ENCODE data around the gene CD40. TPM values are rescaled to one million over a fixed set of nuclear protein-coding genes. Genes with fewer than 3 reads are reported as not detected.

The CD40 gene
- total and polyA plus RNA-seq, 2 of the 4 experiments (the other 2 are of a cell fraction): 0.36 to 0.92 TPM

GRCh38 chr20:46167080-46167479 lies 49.0 kb downstream of the CD40 start:
- no peak overlapping the region for H2BK20ac ChIP-seq (ENCODE audit: low read depth, low read length)
- no TSS peak for BruUV-seq (replicated peaks)

More at GRCh38 chr20:46167080-46167479, 49.0 kb downstream of the CD40 start:
- Histone ChIP-seq H3K14ac (replicated peaks; ENCODE audit: low read depth, low read length) (no peak overlapping the region), H2AFZ (replicated peaks; ENCODE audit: low read length, poor library complexity) (no peak overlapping the region), H4K5ac (ENCODE audit: low read depth, low read length) (no peak overlapping the region), H3K23ac (ENCODE audit: low read depth, low read length) (no peak overlapping the region), H3K27me3 (ENCODE audit: control insufficient read depth, insufficient read depth, low read length) (peaks cover 11% of the 10 kb centered on the region), H2BK15ac (ENCODE audit: low read depth, low read length) (no peak overlapping the region), H3K9me3 (ENCODE audit: control insufficient read depth, insufficient read depth, low read length) (no peaks in the 10 kb centered on the region), H4K91ac (ENCODE audit: insufficient read depth, low read depth, low read length) (no peak overlapping the region), H2AK9ac (replicated peaks; ENCODE audit: low read depth, low read length, poor library complexity) (no peak overlapping the region), H3K27ac (ENCODE audit: insufficient read depth, low read length) (no peak overlapping the region), H2BK120ac (ENCODE audit: low read depth, low read length) (no peak overlapping the region), H4K8ac (ENCODE audit: low read depth in 2 of 2, low read length in 2 of 2) (no peak overlapping the region), H3K4ac (ENCODE audit: low read depth, low read length) (no peak overlapping the region), H2BK5ac (ENCODE audit: low read depth, low read length, poor library complexity, severe bottlenecking) (no peak overlapping the region), H4K20me1 (ENCODE audit: insufficient read depth, low read length) (no peaks in the 10 kb centered on the region), H3K9ac (ENCODE audit: low read depth, low read length) (no peak overlapping the region), H3K56ac (ENCODE audit: extremely low read depth, insufficient read depth, low read length) (no peak overlapping the region), H3K4me2 (ENCODE audit: low read depth, low read length) (no peak overlapping the region), H3K18ac (ENCODE audit: low read depth, low read length) (no peak overlapping the region), H2AK5ac (ENCODE audit: low read depth, low read length) (no peak overlapping the region), H3K36me3 (ENCODE audit: control insufficient read depth, insufficient read depth, low read length) (no peaks in the 10 kb centered on the region), H3K4me3 (ENCODE audit: insufficient read depth, low read depth, low read length) (no peak overlapping the region), H3K4me1 (ENCODE audit: control insufficient read depth, insufficient read depth, low read length) (no peaks in the 10 kb centered on the region), H3K9me1 (ENCODE audit: insufficient read depth, low read length) (0 out of 2 replicates have a peak, but pooled peaks cover 2% of the 10 kb centered on the region), H3K79me1 (ENCODE audit: low read depth in 1 of 2, low read length in 2 of 2) (no peaks in the 10 kb centered on the region)
- in situ Hi-C loops (cut with MboI; ENCODE audit: low sequenced_read_pairs): no loop called here
- intact Hi-C loops (cut with micrococcal nuclease): no loop called here
- DNase-seq: no peak
- dilution Hi-C loops (cut with HindIII; ENCODE audit: low sequenced_read_pairs, unreplicated experiment): no loop called here
- POLR2A ChIA-PET (ENCODE audit: unreplicated experiment): no interaction called here
- no peak for ATAC-seq (ENCODE audit: low read depth)
- TF ChIP-seq USF2 (IDR thresholded peaks at IDR 0.05; ENCODE audit: low read depth, low read length): no peak
- TF ChIP-seq RAD21 (IDR thresholded peaks at IDR 0.05; ENCODE audit: low read length): no peak
- TF ChIP-seq FOS (IDR thresholded peaks at IDR 0.05; ENCODE audit: low read depth, low read length): no peak
- TF ChIP-seq, protein P1, sequence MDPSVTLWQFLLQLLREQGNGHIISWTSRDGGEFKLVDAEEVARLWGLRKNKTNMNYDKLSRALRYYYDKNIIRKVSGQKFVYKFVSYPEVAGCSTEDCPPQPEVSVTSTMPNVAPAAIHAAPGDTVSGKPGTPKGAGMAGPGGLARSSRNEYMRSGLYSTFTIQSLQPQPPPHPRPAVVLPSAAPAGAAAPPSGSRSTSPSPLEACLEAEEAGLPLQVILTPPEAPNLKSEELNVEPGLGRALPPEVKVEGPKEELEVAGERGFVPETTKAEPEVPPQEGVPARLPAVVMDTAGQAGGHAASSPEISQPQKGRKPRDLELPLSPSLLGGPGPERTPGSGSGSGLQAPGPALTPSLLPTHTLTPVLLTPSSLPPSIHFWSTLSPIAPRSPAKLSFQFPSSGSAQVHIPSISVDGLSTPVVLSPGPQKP (IDR thresholded peaks at IDR 0.05; ENCODE audit: borderline replicate concordance, low read depth, low read length): no peak
- TF ChIP-seq POLR2A (IDR thresholded peaks at IDR 0.05; ENCODE audit: low read depth, low read length): no peak
- no peak for TF ChIP-seq CEBPB (IDR thresholded peaks at IDR 0.05; ENCODE audit: low read depth, low read length)
- no peak for TF ChIP-seq SMC3 (IDR thresholded peaks at IDR 0.05; ENCODE audit: low read depth, low read length)
- no peak for TF ChIP-seq CHD1 (IDR thresholded peaks at IDR 0.05; ENCODE audit: low read depth, low read length)
- no peak for TF ChIP-seq MXI1 (IDR thresholded peaks at IDR 0.05; ENCODE audit: borderline replicate concordance, low read depth, low read length)
- TF ChIP-seq RFX5 (IDR thresholded peaks at IDR 0.05; ENCODE audit: low read depth, low read length): no peak
- no peak for TF ChIP-seq NFE2L2 (IDR thresholded peaks at IDR 0.05; ENCODE audit: low read depth, low read length)
- TF ChIP-seq, protein P2, sequence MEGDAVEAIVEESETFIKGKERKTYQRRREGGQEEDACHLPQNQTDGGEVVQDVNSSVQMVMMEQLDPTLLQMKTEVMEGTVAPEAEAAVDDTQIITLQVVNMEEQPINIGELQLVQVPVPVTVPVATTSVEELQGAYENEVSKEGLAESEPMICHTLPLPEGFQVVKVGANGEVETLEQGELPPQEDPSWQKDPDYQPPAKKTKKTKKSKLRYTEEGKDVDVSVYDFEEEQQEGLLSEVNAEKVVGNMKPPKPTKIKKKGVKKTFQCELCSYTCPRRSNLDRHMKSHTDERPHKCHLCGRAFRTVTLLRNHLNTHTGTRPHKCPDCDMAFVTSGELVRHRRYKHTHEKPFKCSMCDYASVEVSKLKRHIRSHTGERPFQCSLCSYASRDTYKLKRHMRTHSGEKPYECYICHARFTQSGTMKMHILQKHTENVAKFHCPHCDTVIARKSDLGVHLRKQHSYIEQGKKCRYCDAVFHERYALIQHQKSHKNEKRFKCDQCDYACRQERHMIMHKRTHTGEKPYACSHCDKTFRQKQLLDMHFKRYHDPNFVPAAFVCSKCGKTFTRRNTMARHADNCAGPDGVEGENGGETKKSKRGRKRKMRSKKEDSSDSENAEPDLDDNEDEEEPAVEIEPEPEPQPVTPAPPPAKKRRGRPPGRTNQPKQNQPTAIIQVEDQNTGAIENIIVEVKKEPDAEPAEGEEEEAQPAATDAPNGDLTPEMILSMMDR (conservative IDR thresholded peaks at IDR 0.05; ENCODE audit: low read depth, low read length): no peak
- TF ChIP-seq RCOR1 (IDR thresholded peaks at IDR 0.05; ENCODE audit: insufficient replicate concordance, low read length): no peak
- no peak for TF ChIP-seq BHLHE40 (IDR thresholded peaks at IDR 0.05; ENCODE audit: low read depth, low read length)
- TF ChIP-seq MAZ (IDR thresholded peaks at IDR 0.05; ENCODE audit: borderline replicate concordance, low read depth, low read length): no peak
- CTCF ChIA-PET: no interaction called here

Measured in IMR-90 (cell line).